Progenitor cell of endocrine pancreas (in vitro differentiated cells): ENCODE data around the gene CMTR1. TPM values are rescaled to one million over a fixed set of nuclear protein-coding genes. Genes with fewer than 3 reads are reported as not detected.
A peak's percentile ranks its signal among the peaks of the same experiment; 100 is the strongest.

Experiments used
- DNase-seq: peaks from one replicate; pipeline ENCODE4 v3.0.0; 2021; ENCODE audit warnings: low spot score; ENCODE audit not compliant: unreplicated experiment
- H3K27ac Mint-ChIP-seq: 2 replicates; pipeline ENCODE4 v1.8.0; 2021; ENCODE audit warnings: mild to moderate bottlenecking, moderate library complexity, mixed read lengths
- H3K27me3 Mint-ChIP-seq: 2 replicates; pipeline ENCODE4 v1.8.0; 2021; ENCODE audit warnings: mixed read lengths
- H3K36me3 Mint-ChIP-seq: 2 replicates; pipeline ENCODE4 v1.8.0; 2022; ENCODE audit warnings: mixed read lengths; ENCODE audit not compliant: insufficient read depth
- H3K4me1 Mint-ChIP-seq: 2 replicates; pipeline ENCODE4 v1.8.0; 2021; ENCODE audit warnings: low read depth, mixed read lengths
- H3K4me3 Mint-ChIP-seq: 2 replicates; pipeline ENCODE4 v1.8.0; 2021; ENCODE audit warnings: low read depth, mild to moderate bottlenecking, moderate library complexity, mixed read lengths
- H3K9me3 Mint-ChIP-seq: 2 replicates; pipeline ENCODE4 v1.8.0; 2021; ENCODE audit warnings: low read depth, mixed read lengths
- CTCF ChIP-seq: fragments of 200-600 bp; sonication (generic); IDR thresholded peaks from one replicate; pipeline ENCODE4 v1.5.0; 2021; ENCODE audit warnings: antibody characterized with exemption, mild to moderate bottlenecking; ENCODE audit not compliant: unreplicated experiment
- total RNA-seq: library from RNA; stranded (reverse); gene quantifications from 2 replicates; pipeline ENCODE4 v1.2.1, GENCODE V29; 2021

Gene CMTR1
- total RNA-seq, 1 donor from 2014 or later, result 48.0 TPM

- no peak overlapping the region for H3K27ac Mint-ChIP-seq
- peaks cover 12% of the 10 kb centered on the region for H3K9me3 Mint-ChIP-seq
- peaks cover 2% of the 10 kb centered on the region for H3K36me3 Mint-ChIP-seq
- no peaks in the 10 kb centered on the region for H3K27me3 Mint-ChIP-seq
- no peak for DNase-seq
- TF ChIP-seq CTCF, result no peak
- H3K4me3 Mint-ChIP-seq, result no peak overlapping the region
- no peaks in the 10 kb centered on the region for H3K4me1 Mint-ChIP-seq
Measured at GRCh38 chr6:37426058-37426944, 6.7 kb upstream of the CMTR1 start.

- H3K9me3 Mint-ChIP-seq, result peaks cover 12% of the 10 kb centered on the region
- no peak for TF ChIP-seq CTCF
- H3K36me3 Mint-ChIP-seq, result peaks cover 2% of the 10 kb centered on the region
- no peak for DNase-seq
- no peaks in the 10 kb centered on the region for H3K4me1 Mint-ChIP-seq
- no peaks in the 10 kb centered on the region for H3K27me3 Mint-ChIP-seq
- no peak overlapping the region for H3K27ac Mint-ChIP-seq
- H3K4me3 Mint-ChIP-seq, result no peak overlapping the region
Measured at GRCh38 chr6:37426945-37427510, 6.0 kb upstream of the CMTR1 start.

- no peak overlapping the region for H3K4me3 Mint-ChIP-seq
- H3K4me1 Mint-ChIP-seq, result peaks cover 15% of the 10 kb centered on the region
- DNase-seq, result no peak
- no peak for TF ChIP-seq CTCF
- peaks cover 12% of the 10 kb centered on the region for H3K9me3 Mint-ChIP-seq
- no peaks in the 10 kb centered on the region for H3K27me3 Mint-ChIP-seq
- peaks cover 2% of the 10 kb centered on the region for H3K36me3 Mint-ChIP-seq
- H3K27ac Mint-ChIP-seq, result no peak overlapping the region
Measured at GRCh38 chr6:37429352-37429750, 3.7 kb upstream of the CMTR1 start.

GRCh38 chr6:37432590-37432915, 468 bp upstream of the CMTR1 start:
- peak overlapping the region; percentile 69 for H3K27ac Mint-ChIP-seq
- no peak for DNase-seq

More at GRCh38 chr6:37432590-37432915, 468 bp upstream of the CMTR1 start:
- Mint-ChIP-seq H3K36me3 (peaks cover 2% of the 10 kb centered on the region), H3K9me3 (no peaks in the 10 kb centered on the region), H3K27me3 (no peaks in the 10 kb centered on the region), H3K4me3 (peak overlapping the region; percentile 90), H3K4me1 (peaks cover 19% of the 10 kb centered on the region)
- TF ChIP-seq CTCF, result no peak
